Smooth muscle cell (in vitro differentiated cells): ENCODE measurements around the gene FCGR2B. TPM values are rescaled to one million over a fixed set of nuclear protein-coding genes. Genes with fewer than 3 reads are reported as not detected.

ENCODE experiments used
- DNase-seq: peaks from one replicate; lab custom pipeline; 2025; ENCODE audit not compliant: unreplicated experiment; lab: John Stamatoyannopoulos, UW
- H2AFZ ChIP-seq: fragments of 200-600 bp; sonication (generic); 2 replicates; pipeline ENCODE4 v1.6.0; 2016; ENCODE audit warnings: antibody characterized with exemption, low read depth, mild to moderate bottlenecking
- H3F3A ChIP-seq: fragments of 200-600 bp; sonication (generic); 2 replicates; pipeline ENCODE4 v1.6.0; 2017; ENCODE audit warnings: antibody characterized with exemption, low read depth
- H3K27ac ChIP-seq: fragments of 200-600 bp; sonication (generic); 2 replicates; pipeline ENCODE4 v1.5.1; 2016; ENCODE audit warnings: low read depth, mild to moderate bottlenecking
- H3K27me3 ChIP-seq: fragments of 200-600 bp; sonication (generic); 2 replicates; pipeline ENCODE4 v1.6.1; 2016; ENCODE audit warnings: low read depth, mild to moderate bottlenecking
- H3K36me3 ChIP-seq: fragments of 200-600 bp; sonication (generic); 2 replicates; pipeline ENCODE4 v1.5.1; 2016; ENCODE audit warnings: low read depth
- H3K4me1 ChIP-seq: fragments of 200-600 bp; sonication (generic); 2 replicates; pipeline ENCODE4 v1.5.1; 2016; ENCODE audit warnings: low read depth
- H3K4me2 ChIP-seq: fragments of 200-600 bp; sonication (generic); 2 replicates; pipeline ENCODE4 v1.6.0; 2016; ENCODE audit warnings: mild to moderate bottlenecking
- H3K4me3 ChIP-seq: fragments of 200-600 bp; sonication (generic); 2 replicates; pipeline ENCODE4 v1.5.1; 2016; ENCODE audit warnings: mild to moderate bottlenecking
- H3K79me2 ChIP-seq: fragments of 200-600 bp; sonication (generic); 2 replicates; pipeline ENCODE4 v1.6.0; 2016; ENCODE audit warnings: low read depth, mild to moderate bottlenecking
- H3K9ac ChIP-seq: fragments of 200-600 bp; sonication (generic); 2 replicates; pipeline ENCODE4 v1.6.0; 2016; ENCODE audit warnings: low read depth
- H3K9me3 ChIP-seq: fragments of 200-600 bp; sonication (generic); replicated peaks from 2 replicates; pipeline ENCODE4 v1.5.1; 2016; ENCODE audit warnings: low read depth
- H4K20me1 ChIP-seq: fragments of 200-600 bp; sonication (generic); 2 replicates; pipeline ENCODE4 v1.6.0; 2016; ENCODE audit warnings: low read depth
- CTCF ChIP-seq: fragments of 200-600 bp; sonication (generic); IDR thresholded peaks from 2 replicates; pipeline ENCODE4 v1.5.1; 2017; ENCODE audit warnings: borderline replicate concordance, mild to moderate bottlenecking, antibody characterized with exemption; ENCODE audit not compliant: insufficient read depth, poor library complexity, severe bottlenecking
- WGBS: methylation state at CpG from one replicate; pipeline ENCODE4 v1.1.7; 2016; ENCODE audit warnings: low lambda C conversion rate; 5-methylcytosine and 5-hydroxymethylcytosine counted together
- polyA plus RNA-seq: library from polyadenylated mRNA; unstranded; fragments of >200 nt; fragmentation: Nextera tagmentation; extraction: Ambion mirVana; gene quantifications from 2 replicates; pipeline ENCODE4 v1.2.1, GENCODE V29; 2016
- total RNA-seq: library from RNA; depleted of rRNA; stranded (reverse); fragments of >200 nt; gene quantifications from 2 replicates; pipeline ENCODE4 v1.2.3, GENCODE V29; 2014

FCGR2B gene
- total and polyA plus RNA-seq, 2 experiments from 2014 or later, result not detected

- WGBS, result 85% methylated on average over 2 of the region's 2 CpGs
- no peaks in the 10 kb centered on the region for H3K4me1 ChIP-seq
- no peaks in the 10 kb centered on the region for H3F3A ChIP-seq
- H3K9me3 ChIP-seq, result no peaks in the 10 kb centered on the region
- H2AFZ ChIP-seq, result no peak overlapping the region
- H4K20me1 ChIP-seq, result no peaks in the 10 kb centered on the region
- H3K27me3 ChIP-seq, result peaks cover 11% of the 10 kb centered on the region
- no peak overlapping the region for H3K4me2 ChIP-seq
- DNase-seq, result no peak
- H3K79me2 ChIP-seq, result no peaks in the 10 kb centered on the region
- H3K27ac ChIP-seq, result no peak overlapping the region
- no peaks in the 10 kb centered on the region for H3K36me3 ChIP-seq
- TF ChIP-seq CTCF, result no peak
- H3K4me3 ChIP-seq, result no peak overlapping the region
- H3K9ac ChIP-seq, result no peak overlapping the region
Observed at GRCh38 chr1:161676441-161676840, 13.5 kb downstream of the FCGR2B start.

- H3K9ac ChIP-seq, result no peak overlapping the region
- no peaks in the 10 kb centered on the region for H3K4me1 ChIP-seq
- H3K36me3 ChIP-seq, result no peaks in the 10 kb centered on the region
- no peaks in the 10 kb centered on the region for H3K79me2 ChIP-seq
- H3K9me3 ChIP-seq, result no peaks in the 10 kb centered on the region
- no peaks in the 10 kb centered on the region for H4K20me1 ChIP-seq
- H3K4me3 ChIP-seq, result no peak overlapping the region
- no peak overlapping the region for H3K27ac ChIP-seq
- TF ChIP-seq CTCF, result no peak
- 93% methylated on average over 5 of the region's 5 CpGs for WGBS
- no peak overlapping the region for H2AFZ ChIP-seq
- DNase-seq, result no peak
- peaks cover 17% of the 10 kb centered on the region for H3K27me3 ChIP-seq
- no peak overlapping the region for H3K4me2 ChIP-seq
- H3F3A ChIP-seq, result no peaks in the 10 kb centered on the region
Observed at GRCh38 chr1:161676958-161677689, 14.2 kb downstream of the FCGR2B start.

GRCh38 chr1:161678500-161678899, 15.6 kb downstream of the FCGR2B start:
- Histone ChIP-seq H3F3A (no peaks in the 10 kb centered on the region), H3K4me2 (no peak overlapping the region), H4K20me1 (no peaks in the 10 kb centered on the region), H3K36me3 (no peaks in the 10 kb centered on the region), H3K27me3 (peaks cover 31% of the 10 kb centered on the region), H2AFZ (no peak overlapping the region), H3K4me1 (no peaks in the 10 kb centered on the region), H3K4me3 (no peak overlapping the region), H3K9me3 (no peaks in the 10 kb centered on the region), H3K27ac (no peak overlapping the region), H3K9ac (no peak overlapping the region), H3K79me2 (no peaks in the 10 kb centered on the region)
- no peak for TF ChIP-seq CTCF
- 95% methylated on average over 3 of the region's 3 CpGs for WGBS
- no peak for DNase-seq

GRCh38 chr1:161681879-161682278, 18.9 kb downstream of the FCGR2B start:
- 88% methylated on average over 3 of the region's 3 CpGs for WGBS

More at GRCh38 chr1:161681879-161682278, 18.9 kb downstream of the FCGR2B start:
- Histone ChIP-seq H4K20me1 (no peaks in the 10 kb centered on the region), H3K9me3 (no peaks in the 10 kb centered on the region), H3K27ac (no peak overlapping the region), H3K9ac (no peak overlapping the region), H3K4me2 (no peak overlapping the region), H3F3A (no peaks in the 10 kb centered on the region), H3K27me3 (peaks cover 38% of the 10 kb centered on the region), H3K79me2 (no peaks in the 10 kb centered on the region), H3K4me3 (no peak overlapping the region), H2AFZ (no peak overlapping the region), H3K36me3 (no peaks in the 10 kb centered on the region), H3K4me1 (no peaks in the 10 kb centered on the region)
- DNase-seq, result no peak
- TF ChIP-seq CTCF, result no peak
